Measurements from ENCODE around the gene SMIM43.
"Not testable (repeated sequence)": the region's sequence is repeated elsewhere in the genome, so short reads cannot be mapped to it uniquely, and the experiment has no call there.

The SMIM43 gene

GRCh38 chr4:121736735-121737351 is 28.1 kb downstream of the SMIM43 start:
- no peaks in the 10 kb centered on the region for H3K4me1 ChIP-seq (ENCODE audit: control insufficient read depth, insufficient read depth, low read length)
- H3K9ac ChIP-seq (ENCODE audit: low read length in 2 of 2): no peak overlapping the region
- no peak overlapping the region for H3K4me3 ChIP-seq (ENCODE audit: low read length in 2 of 2)
- no peaks in the 10 kb centered on the region for H3K36me3 ChIP-seq (ENCODE audit: control insufficient read depth in 2 of 2, insufficient read depth in 2 of 2, low read length in 2 of 2)
- H3K27me3 ChIP-seq (ENCODE audit: control insufficient read depth in 1 of 2, insufficient read depth in 2 of 2, low read length in 2 of 2): peaks cover 0 to 8% of the 10 kb centered on the region in 2 donors
- H3K9me3 ChIP-seq (ENCODE audit: control insufficient read depth in 2 of 2, low read length in 2 of 2): no peaks in the 10 kb centered on the region
- no peak overlapping the region for H3K27ac ChIP-seq (ENCODE audit: low read length)

- peaks cover 0 to 8% of the 10 kb centered on the region in 2 donors for H3K27me3 ChIP-seq (ENCODE audit: control insufficient read depth in 1 of 2, insufficient read depth in 2 of 2, low read length in 2 of 2)
- H3K4me1 ChIP-seq (ENCODE audit: control insufficient read depth, insufficient read depth, low read length): no peaks in the 10 kb centered on the region
- H3K36me3 ChIP-seq (ENCODE audit: control insufficient read depth in 2 of 2, insufficient read depth in 2 of 2, low read length in 2 of 2): no peaks in the 10 kb centered on the region
- no peak overlapping the region for H3K27ac ChIP-seq (ENCODE audit: low read length)
- H3K9ac ChIP-seq (ENCODE audit: low read length in 2 of 2): no peak overlapping the region
- no peaks in the 10 kb centered on the region for H3K9me3 ChIP-seq (ENCODE audit: control insufficient read depth in 2 of 2, low read length in 2 of 2)
- no peak overlapping the region for H3K4me3 ChIP-seq (ENCODE audit: low read length in 2 of 2)
These were observed 30.4 kb downstream of the SMIM43 start for GRCh38 chr4:121734571-121734970.

- no peaks in the 10 kb centered on the region for H3K36me3 ChIP-seq (ENCODE audit: control insufficient read depth in 2 of 2, insufficient read depth in 2 of 2, low read length in 2 of 2)
- H3K9ac ChIP-seq (ENCODE audit: low read length in 2 of 2): no peak overlapping the region
- H3K4me1 ChIP-seq (ENCODE audit: control insufficient read depth, insufficient read depth, low read length): no peaks in the 10 kb centered on the region
- peaks cover 0 to 8% of the 10 kb centered on the region in 2 donors for H3K27me3 ChIP-seq (ENCODE audit: control insufficient read depth in 1 of 2, insufficient read depth in 2 of 2, low read length in 2 of 2)
- no peaks in the 10 kb centered on the region for H3K9me3 ChIP-seq (ENCODE audit: control insufficient read depth in 2 of 2, low read length in 2 of 2)
- no peak overlapping the region for H3K27ac ChIP-seq (ENCODE audit: low read length)
- no peak overlapping the region for H3K4me3 ChIP-seq (ENCODE audit: low read length in 2 of 2)
These were observed 31.0 kb downstream of the SMIM43 start for GRCh38 chr4:121733942-121734341.

DNA sequence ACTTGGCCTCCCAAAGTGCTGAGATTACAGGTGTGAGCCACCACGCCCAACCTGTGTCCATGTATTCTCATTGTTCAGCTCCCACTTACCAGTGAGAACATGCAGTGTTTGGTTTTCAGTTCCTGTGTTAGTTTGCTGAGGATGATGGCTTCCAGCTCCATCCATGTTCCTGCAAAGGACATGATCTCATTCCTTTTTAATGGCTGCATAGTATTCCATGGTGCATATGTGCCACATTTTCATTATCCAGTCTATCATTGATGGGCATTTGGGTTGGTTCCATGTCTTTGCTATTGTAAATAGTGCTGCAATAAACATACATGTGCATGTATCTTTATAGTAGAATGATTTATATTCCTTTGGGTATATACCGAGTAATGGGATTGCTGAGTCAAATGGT is 35.2 kb downstream of the SMIM43 start:
- H3K4me1 ChIP-seq (ENCODE audit: control insufficient read depth, insufficient read depth, low read length); H3K9me3 ChIP-seq (ENCODE audit: control insufficient read depth in 2 of 2, low read length in 2 of 2); H3K27ac ChIP-seq (ENCODE audit: low read length); H3K27me3 ChIP-seq (ENCODE audit: control insufficient read depth in 1 of 2, insufficient read depth in 2 of 2, low read length in 2 of 2); H3K4me3 ChIP-seq (ENCODE audit: low read length in 2 of 2); H3K9ac ChIP-seq (ENCODE audit: low read length in 2 of 2); H3K36me3 ChIP-seq (ENCODE audit: control insufficient read depth in 2 of 2, insufficient read depth in 2 of 2, low read length in 2 of 2): not testable (repeated sequence)

- H3K27me3 ChIP-seq (ENCODE audit: control insufficient read depth in 1 of 2, insufficient read depth in 2 of 2, low read length in 2 of 2): peaks cover 0 to 2% of the 10 kb centered on the region in 2 donors
- H3K9me3 ChIP-seq (ENCODE audit: control insufficient read depth in 2 of 2, low read length in 2 of 2): no peaks in the 10 kb centered on the region
- no peak overlapping the region for H3K9ac ChIP-seq (ENCODE audit: low read length in 2 of 2)
- no peak overlapping the region for H3K27ac ChIP-seq (ENCODE audit: low read length)
- H3K4me3 ChIP-seq (ENCODE audit: low read length in 2 of 2): no peak overlapping the region
- H3K4me1 ChIP-seq (ENCODE audit: control insufficient read depth, insufficient read depth, low read length): no peaks in the 10 kb centered on the region
- H3K36me3 ChIP-seq (ENCODE audit: control insufficient read depth in 2 of 2, insufficient read depth in 2 of 2, low read length in 2 of 2): no peaks in the 10 kb centered on the region
These were observed 36.2 kb downstream of the SMIM43 start for GRCh38 chr4:121728798-121729226.

GRCh38 chr4:121728066-121728465 is 36.9 kb downstream of the SMIM43 start:
- Histone ChIP-seq H3K36me3 (ENCODE audit: control insufficient read depth in 2 of 2, insufficient read depth in 2 of 2, low read length in 2 of 2) (no peaks in the 10 kb centered on the region), H3K9me3 (ENCODE audit: control insufficient read depth in 2 of 2, low read length in 2 of 2) (no peaks in the 10 kb centered on the region), H3K27ac (ENCODE audit: low read length) (no peak overlapping the region), H3K4me1 (ENCODE audit: control insufficient read depth, insufficient read depth, low read length) (no peaks in the 10 kb centered on the region), H3K9ac (ENCODE audit: low read length in 2 of 2) (no peak overlapping the region), H3K4me3 (ENCODE audit: low read length in 2 of 2) (no peak overlapping the region), H3K27me3 (ENCODE audit: control insufficient read depth in 1 of 2, insufficient read depth in 2 of 2, low read length in 2 of 2) (peaks cover 0 to 2% of the 10 kb centered on the region in 2 donors)

- no peaks in the 10 kb centered on the region for H3K36me3 ChIP-seq (ENCODE audit: control insufficient read depth in 2 of 2, insufficient read depth in 2 of 2, low read length in 2 of 2)
- no peak overlapping the region for H3K9ac ChIP-seq (ENCODE audit: low read length in 2 of 2)
- no peaks in the 10 kb centered on the region for H3K4me1 ChIP-seq (ENCODE audit: control insufficient read depth, insufficient read depth, low read length)
- no peaks in the 10 kb centered on the region for H3K9me3 ChIP-seq (ENCODE audit: control insufficient read depth in 2 of 2, low read length in 2 of 2)
- no peak overlapping the region for H3K4me3 ChIP-seq (ENCODE audit: low read length in 2 of 2)
- H3K27ac ChIP-seq (ENCODE audit: low read length): no peak overlapping the region
- H3K27me3 ChIP-seq (ENCODE audit: control insufficient read depth in 1 of 2, insufficient read depth in 2 of 2, low read length in 2 of 2): no peaks in the 10 kb centered on the region
These were observed 38.2 kb downstream of the SMIM43 start for GRCh38 chr4:121726642-121727268.

DNA sequence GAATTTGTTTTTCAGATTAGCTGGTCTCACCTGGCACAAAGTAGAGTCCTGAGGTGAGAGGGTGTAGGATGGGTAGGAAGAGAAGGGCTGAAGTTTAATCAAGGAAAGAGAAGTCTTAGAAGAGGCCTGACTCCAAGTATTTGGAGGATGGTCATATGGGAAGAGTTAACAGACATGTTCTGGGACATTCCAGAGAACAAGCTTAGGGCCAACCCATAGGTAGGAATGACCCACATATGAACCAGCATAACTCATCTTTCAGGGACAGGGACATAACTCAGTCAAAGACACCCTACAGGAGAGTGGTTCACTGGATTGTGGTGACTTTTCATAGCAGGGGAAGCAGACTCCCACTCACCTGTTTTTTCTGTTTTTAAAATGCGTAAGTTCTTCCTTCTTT is 40.3 kb downstream of the SMIM43 start:
- Histone ChIP-seq H3K27ac (ENCODE audit: low read length) (no peak overlapping the region), H3K4me1 (ENCODE audit: control insufficient read depth, insufficient read depth, low read length) (no peaks in the 10 kb centered on the region), H3K9me3 (ENCODE audit: control insufficient read depth in 2 of 2, low read length in 2 of 2) (no peaks in the 10 kb centered on the region), H3K36me3 (ENCODE audit: control insufficient read depth in 2 of 2, insufficient read depth in 2 of 2, low read length in 2 of 2) (no peaks in the 10 kb centered on the region), H3K4me3 (ENCODE audit: low read length in 2 of 2) (no peak overlapping the region), H3K27me3 (ENCODE audit: control insufficient read depth in 1 of 2, insufficient read depth in 2 of 2, low read length in 2 of 2) (no peaks in the 10 kb centered on the region), H3K9ac (ENCODE audit: low read length in 2 of 2) (no peak overlapping the region)

DNA sequence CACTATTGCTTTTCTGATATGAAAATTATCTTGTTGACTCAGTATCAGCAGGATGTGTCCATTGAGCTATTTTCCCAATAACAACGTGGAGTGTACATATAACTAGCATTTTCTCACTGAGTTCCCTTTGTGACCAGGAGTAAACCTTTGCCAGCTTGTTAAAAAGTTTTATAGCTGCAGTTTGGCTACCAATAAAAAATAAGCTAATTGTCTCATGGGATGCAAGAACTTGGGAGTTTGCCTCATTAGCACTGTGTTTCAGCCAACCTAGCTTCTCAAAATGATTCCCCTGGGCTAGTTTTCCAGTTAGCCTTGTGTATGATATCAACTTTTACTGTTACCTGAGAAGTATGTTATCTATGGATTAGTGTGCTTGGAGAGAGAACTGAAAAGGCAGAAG is 43.3 kb downstream of the SMIM43 start:
- H3K36me3 ChIP-seq (ENCODE audit: control insufficient read depth in 2 of 2, insufficient read depth in 2 of 2, low read length in 2 of 2): no peaks in the 10 kb centered on the region
- H3K9ac ChIP-seq (ENCODE audit: low read length in 2 of 2): no peak overlapping the region
- H3K4me1 ChIP-seq (ENCODE audit: control insufficient read depth, insufficient read depth, low read length): no peaks in the 10 kb centered on the region
- H3K4me3 ChIP-seq (ENCODE audit: low read length in 2 of 2): no peak overlapping the region
- no peak overlapping the region for H3K27ac ChIP-seq (ENCODE audit: low read length)
- no peaks in the 10 kb centered on the region for H3K9me3 ChIP-seq (ENCODE audit: control insufficient read depth in 2 of 2, low read length in 2 of 2)
- H3K27me3 ChIP-seq (ENCODE audit: control insufficient read depth in 1 of 2, insufficient read depth in 2 of 2, low read length in 2 of 2): no peaks in the 10 kb centered on the region

- Histone ChIP-seq H3K27ac (ENCODE audit: low read length) (no peak overlapping the region), H3K27me3 (ENCODE audit: control insufficient read depth in 1 of 2, insufficient read depth in 2 of 2, low read length in 2 of 2) (no peaks in the 10 kb centered on the region), H3K36me3 (ENCODE audit: control insufficient read depth in 2 of 2, insufficient read depth in 2 of 2, low read length in 2 of 2) (no peaks in the 10 kb centered on the region), H3K9me3 (ENCODE audit: control insufficient read depth in 2 of 2, low read length in 2 of 2) (no peaks in the 10 kb centered on the region), H3K9ac (ENCODE audit: low read length in 2 of 2) (no peak overlapping the region), H3K4me3 (ENCODE audit: low read length in 2 of 2) (no peak overlapping the region), H3K4me1 (ENCODE audit: control insufficient read depth, insufficient read depth, low read length) (no peaks in the 10 kb centered on the region)
These were observed 44.9 kb downstream of the SMIM43 start for GRCh38 chr4:121720109-121720508.

DNA sequence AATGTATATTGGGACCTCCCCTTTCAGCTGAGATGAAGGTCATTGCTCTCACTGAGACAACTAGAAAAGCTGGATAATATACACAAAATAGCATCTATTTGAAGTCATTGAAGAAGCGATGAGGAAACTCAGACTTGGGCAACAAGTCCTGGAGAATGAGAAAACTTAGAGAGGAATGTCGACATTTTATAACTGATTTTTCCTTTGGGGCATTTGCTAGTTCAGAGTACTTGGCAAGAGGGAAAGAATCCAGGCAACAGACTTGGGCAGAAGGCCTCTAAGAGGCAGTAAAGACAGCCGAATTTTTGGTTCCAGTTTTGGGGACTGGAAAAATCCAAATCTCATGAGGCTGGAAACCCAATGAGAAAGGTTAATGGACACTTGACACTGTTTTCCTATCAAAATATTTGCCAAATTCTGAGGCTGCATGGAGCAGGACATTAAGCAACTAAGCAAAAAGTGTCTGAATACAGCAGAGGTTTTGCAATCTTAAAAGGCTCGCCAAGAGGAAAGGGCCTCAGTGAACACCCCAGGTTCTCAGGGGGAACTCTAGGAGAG is 47.2 kb downstream of the SMIM43 start:
- no peaks in the 10 kb centered on the region for H3K9me3 ChIP-seq (ENCODE audit: control insufficient read depth in 2 of 2, low read length in 2 of 2)
- no peak overlapping the region for H3K4me3 ChIP-seq (ENCODE audit: low read length in 2 of 2)
- H3K27me3 ChIP-seq (ENCODE audit: control insufficient read depth in 1 of 2, insufficient read depth in 2 of 2, low read length in 2 of 2): no peaks in the 10 kb centered on the region
- H3K4me1 ChIP-seq (ENCODE audit: control insufficient read depth, insufficient read depth, low read length): no peaks in the 10 kb centered on the region
- H3K36me3 ChIP-seq (ENCODE audit: control insufficient read depth in 2 of 2, insufficient read depth in 2 of 2, low read length in 2 of 2): no peaks in the 10 kb centered on the region
- no peak overlapping the region for H3K9ac ChIP-seq (ENCODE audit: low read length in 2 of 2)
- no peak overlapping the region for H3K27ac ChIP-seq (ENCODE audit: low read length)
